ENCODE results near the gene ZNF426.
A peak's percentile ranks its signal among the peaks of the same experiment; 100 is the strongest.
"Not testable (repeated sequence)": the region's sequence is repeated elsewhere in the genome, so short reads cannot be mapped to it uniquely, and the experiment has no call there.

ZNF426 gene

GRCh38 chr19:9538183-9539058, at the start of gene ZNF426:
Gene ZNF426, minus strand, starts transcription at chr19:9538645. Its CDS starts 2,413 bp downstream, at chr19:9536232.
- DNase-seq, result peak; percentile 80 to 81

GRCh38 chr19:9586764-9587163, 48.3 kb upstream of the ZNF426 start:
- peak; percentile 69 to 76 for DNase-seq

GRCh38 chr19:9584073-9584833, 45.8 kb upstream of the ZNF426 start, which contains the start of gene ZNF121:
Gene ZNF121, minus strand, starts transcription at chr19:9584504. Its CDS starts 16,407 bp downstream, at chr19:9568097.
- DNase-seq, result peak; percentile 77 to 81

GRCh38 chr19:9582081-9582725, 43.8 kb upstream of the ZNF426 start:
- DNase-seq, result not testable (repeated sequence)

GRCh38 chr19:9580728-9581127, 42.3 kb upstream of the ZNF426 start:
- DNase-seq, result no peak

- DNase-seq, result no peak
Observed at GRCh38 chr19:9570255-9570654, 31.8 kb upstream of the ZNF426 start.

GRCh38 chr19:9566729-9567128, 28.3 kb upstream of the ZNF426 start:
- DNase-seq, result no peak

- no peak for DNase-seq
Observed at GRCh38 chr19:9565900-9566705, 27.7 kb upstream of the ZNF426 start.

- no peak for DNase-seq
Observed at GRCh38 chr19:9552536-9553274, 14.3 kb upstream of the ZNF426 start.

- DNase-seq, result no peak
Observed at GRCh38 chr19:9547870-9548269, 9.4 kb upstream of the ZNF426 start.

- DNase-seq, result not testable (repeated sequence)
Observed at GRCh38 chr19:9541281-9541680, 2.8 kb upstream of the ZNF426 start.

GRCh38 chr19:9539921-9540320, 1.5 kb upstream of the ZNF426 start:
- DNase-seq, result not testable (repeated sequence)

GRCh38 chr19:9539201-9539600, 756 bp upstream of the ZNF426 start:
- DNase-seq, result not testable (repeated sequence)

- no peak for DNase-seq
Observed at GRCh38 chr19:9535934-9536333, 2.5 kb downstream of the ZNF426 start.

GRCh38 chr19:9531933-9532332, 6.5 kb downstream of the ZNF426 start:
- DNase-seq, result no peak

- no peak for DNase-seq
Observed at GRCh38 chr19:9528757-9529336, 9.6 kb downstream of the ZNF426 start.

- DNase-seq, result no peak
Observed at GRCh38 chr19:9523885-9524474, 14.5 kb downstream of the ZNF426 start.

- DNase-seq, result no peak
Observed at GRCh38 chr19:9507285-9507684, 31.2 kb downstream of the ZNF426 start.

- DNase-seq, result no peak
Observed at GRCh38 chr19:9500796-9501195, 37.6 kb downstream of the ZNF426 start.

- DNase-seq, result peak; percentile 3 to 6
Observed at GRCh38 chr19:9498183-9498902, 40.1 kb downstream of the ZNF426 start, which contains the start of gene ZNF560. Gene ZNF560, minus strand, starts transcription at chr19:9498616. Its CDS starts 23,303 bp downstream, at chr19:9475313.

Measured in stimulated activated CD4-positive, alpha-beta T cell treated with anti-CD3 and anti-CD28 coated beads, Interleukin-2, amount 100 ng/mL, for 48 hours (primary cell).